ENCODE results near the gene RTN4R.

RTN4R gene

GRCh38 chr22:20244250-20244648 lies 23.9 kb downstream of the RTN4R start:
- TF ChIP-seq, protein P1, sequence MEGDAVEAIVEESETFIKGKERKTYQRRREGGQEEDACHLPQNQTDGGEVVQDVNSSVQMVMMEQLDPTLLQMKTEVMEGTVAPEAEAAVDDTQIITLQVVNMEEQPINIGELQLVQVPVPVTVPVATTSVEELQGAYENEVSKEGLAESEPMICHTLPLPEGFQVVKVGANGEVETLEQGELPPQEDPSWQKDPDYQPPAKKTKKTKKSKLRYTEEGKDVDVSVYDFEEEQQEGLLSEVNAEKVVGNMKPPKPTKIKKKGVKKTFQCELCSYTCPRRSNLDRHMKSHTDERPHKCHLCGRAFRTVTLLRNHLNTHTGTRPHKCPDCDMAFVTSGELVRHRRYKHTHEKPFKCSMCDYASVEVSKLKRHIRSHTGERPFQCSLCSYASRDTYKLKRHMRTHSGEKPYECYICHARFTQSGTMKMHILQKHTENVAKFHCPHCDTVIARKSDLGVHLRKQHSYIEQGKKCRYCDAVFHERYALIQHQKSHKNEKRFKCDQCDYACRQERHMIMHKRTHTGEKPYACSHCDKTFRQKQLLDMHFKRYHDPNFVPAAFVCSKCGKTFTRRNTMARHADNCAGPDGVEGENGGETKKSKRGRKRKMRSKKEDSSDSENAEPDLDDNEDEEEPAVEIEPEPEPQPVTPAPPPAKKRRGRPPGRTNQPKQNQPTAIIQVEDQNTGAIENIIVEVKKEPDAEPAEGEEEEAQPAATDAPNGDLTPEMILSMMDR (IDR thresholded peaks at IDR 0.05; ENCODE audit: insufficient read depth, low read depth, low read length, missing control alignments), result no peak
- H3K4me3 ChIP-seq (ENCODE audit: low read length), result no peak overlapping the region
- DNase-seq (ENCODE audit: low read depth), result no peak

GRCh38 chr22:20243537-20244249 lies 24.4 kb downstream of the RTN4R start:
- peak; percentile 62 for DNase-seq (ENCODE audit: low read depth)
- TF ChIP-seq, protein P1 (IDR thresholded peaks at IDR 0.05; ENCODE audit: insufficient read depth, low read depth, low read length, missing control alignments), result no peak
- H3K4me3 ChIP-seq (ENCODE audit: low read length), result no peak overlapping the region

DNA sequence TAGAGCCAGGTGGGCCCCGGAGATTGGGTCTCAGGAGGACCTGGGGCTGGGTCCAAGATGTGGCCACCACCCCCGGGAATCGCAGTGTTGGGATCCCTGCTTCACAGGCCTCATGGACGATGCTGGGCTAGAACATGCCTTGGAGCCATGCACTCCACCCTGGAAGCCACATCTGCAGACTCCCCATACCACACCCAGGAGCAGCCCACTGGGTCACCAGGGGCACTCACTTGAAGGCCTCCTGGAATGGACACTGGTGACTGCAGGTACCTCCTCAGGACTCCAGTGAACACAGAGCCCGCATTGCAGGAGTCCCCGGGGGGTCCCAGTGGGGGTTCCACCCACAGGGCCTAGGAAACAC lies 25.0 kb downstream of the RTN4R start:
- H3K4me3 ChIP-seq (ENCODE audit: low read length), result no peak overlapping the region
- TF ChIP-seq, protein P1 (IDR thresholded peaks at IDR 0.05; ENCODE audit: insufficient read depth, low read depth, low read length, missing control alignments), result no peak
- no peak for DNase-seq (ENCODE audit: low read depth)

GRCh38 chr22:20242393-20243175 lies 25.5 kb downstream of the RTN4R start:
- H3K4me3 ChIP-seq (ENCODE audit: low read length), result no peak overlapping the region
- TF ChIP-seq, protein P1 (IDR thresholded peaks at IDR 0.05; ENCODE audit: insufficient read depth, low read depth, low read length, missing control alignments), result no peak
- no peak for DNase-seq (ENCODE audit: low read depth)

DNA sequence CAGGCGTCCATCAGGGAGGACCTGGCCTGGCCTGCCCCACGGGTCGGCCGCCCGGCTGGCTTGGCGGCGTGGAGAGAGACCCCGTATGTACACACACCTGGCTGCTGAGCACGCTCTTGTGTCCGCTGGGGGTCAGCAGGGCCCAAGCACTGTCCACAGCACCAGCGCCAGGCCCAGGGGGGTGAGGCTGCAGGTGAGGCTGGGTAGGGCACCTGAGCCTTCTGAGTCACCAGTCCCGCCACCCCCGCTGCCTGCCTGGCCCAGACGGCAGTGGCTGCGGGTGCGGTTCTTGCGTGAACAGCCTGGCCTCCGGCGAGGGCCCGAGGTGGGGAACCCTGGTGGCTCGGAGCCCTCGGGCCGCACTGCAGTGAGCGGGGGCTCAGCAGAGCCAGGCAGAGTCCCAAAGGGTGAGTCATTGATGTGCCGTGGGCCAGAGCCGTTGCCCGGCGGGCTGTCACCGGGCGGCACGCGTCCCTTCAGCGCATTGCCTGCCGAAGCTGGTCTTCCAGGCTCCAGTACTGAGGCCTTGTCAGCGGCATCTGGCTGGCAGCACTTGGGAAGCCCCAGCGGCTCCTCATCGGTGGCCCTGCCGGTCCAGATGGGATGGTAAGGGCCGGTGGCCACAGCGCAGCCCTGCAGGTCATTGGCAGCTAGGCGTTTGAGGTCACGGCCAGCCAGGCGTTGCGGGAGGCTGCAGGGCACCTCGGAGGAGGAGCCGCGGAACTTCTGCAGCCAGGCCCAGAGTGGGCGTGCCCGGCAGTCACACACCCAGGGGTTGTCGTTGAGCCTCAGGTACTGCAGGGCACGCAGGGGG lies 26.3 kb downstream of the RTN4R start:
- peak; percentile 32 for DNase-seq (ENCODE audit: low read depth)
- TF ChIP-seq, protein P1 (IDR thresholded peaks at IDR 0.05; ENCODE audit: insufficient read depth, low read depth, low read length, missing control alignments), result no peak
- H3K4me3 ChIP-seq (ENCODE audit: low read length), result no peak overlapping the region

DNA sequence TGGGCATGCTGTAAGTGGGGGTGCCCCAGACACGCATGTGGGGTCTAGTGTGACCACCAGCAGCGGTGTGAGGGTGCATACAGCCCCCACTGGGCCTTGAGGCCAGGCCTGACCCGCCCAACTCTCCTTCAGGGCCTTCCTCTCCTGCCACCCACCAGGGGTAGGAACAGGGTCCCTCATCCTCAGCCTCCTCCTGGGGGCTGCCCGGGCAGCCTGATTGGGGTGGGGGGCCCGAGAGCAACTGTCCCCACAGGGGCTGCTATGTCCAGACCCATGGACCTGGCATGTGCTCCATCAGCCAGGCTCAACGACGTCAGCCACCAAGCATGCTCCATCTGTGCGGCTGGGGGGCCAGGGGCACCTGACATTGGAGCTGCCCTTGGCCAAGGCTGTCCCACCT lies 27.2 kb downstream of the RTN4R start:
- no peak for DNase-seq (ENCODE audit: low read depth)
- H3K4me3 ChIP-seq (ENCODE audit: low read length), result no peak overlapping the region
- TF ChIP-seq, protein P1 (IDR thresholded peaks at IDR 0.05; ENCODE audit: insufficient read depth, low read depth, low read length, missing control alignments), result no peak
